HEK293 (cell line): ENCODE data around the gene CLDN15.

Experiments used
- CTCF ChIA-PET: fragments of 350-600 bp; formaldehyde crosslinking; extraction: SDS; loops from one replicate; lab custom pipeline; 2021; ENCODE audit warnings: antibody characterized with exemption; lab: Yijun Ruan, JAX
- POLR2A ChIA-PET: fragments of 300-600 bp; formaldehyde crosslinking; extraction: SDS; loops from one replicate; lab custom pipeline; 2020; ENCODE audit warnings: antibody characterized with exemption, inconsistent platforms; lab: Yijun Ruan, JAX
- H3K27ac ChIP-seq: fragments of 200-500 bp; sonication (Bioruptor generic); 2 replicates; pipeline ENCODE4 v1.5.1; 2014; ENCODE audit warnings: low read depth, low read length, control low read depth, inconsistent platforms; ENCODE audit errors: extremely low read depth
- H3K36me3 ChIP-seq, 2 experiments: fragments of 200-500 bp in 1 of 2; sonication (Bioruptor generic) in 1 of 2; 1 replicate in 1 of 2; 2 replicates in 1 of 2; pipeline ENCODE4 v1.5.1; 2014 to 2017; ENCODE audit warnings: inconsistent platforms in 2 of 2, low read length in 2 of 2; ENCODE audit not compliant: control insufficient read depth in 2 of 2, insufficient read depth in 1 of 2
- H3K4me1 ChIP-seq: fragments of 200-500 bp; sonication (Bioruptor generic); 2 replicates; pipeline ENCODE4 v1.5.1; 2014; ENCODE audit warnings: mild to moderate bottlenecking, low read length, inconsistent platforms; ENCODE audit not compliant: control insufficient read depth, insufficient read depth
- H3K4me3 ChIP-seq: 2 replicates; pipeline ENCODE4 v1.5.1; 2011; ENCODE audit warnings: low read depth, mild to moderate bottlenecking, control low read depth, low read length, moderate library complexity
- H3K9me3 ChIP-seq: fragments of 200-500 bp; sonication (Bioruptor generic); 2 replicates; pipeline ENCODE4 v1.5.1; 2014; ENCODE audit warnings: low read depth, low read length, inconsistent platforms; ENCODE audit not compliant: control insufficient read depth, insufficient read depth
- EGR2 ChIP-seq: fragments of 450-650 bp; formaldehyde crosslinking; IDR thresholded peaks from 2 replicates; pipeline ENCODE4 v1.5.1; 2016; ENCODE audit warnings: low read depth, missing biosample characterization, missing genetic modification characterization
- IKZF3 ChIP-seq: fragments of 450-650 bp; IDR thresholded peaks from 2 replicates; pipeline ENCODE4 v1.5.0; 2018; ENCODE audit warnings: missing biosample characterization, mild to moderate bottlenecking, missing genetic modification characterization, moderate library complexity
- KLF1 ChIP-seq: fragments of 450-650 bp; formaldehyde crosslinking; IDR thresholded peaks from 2 replicates; pipeline ENCODE4 v1.5.1; 2016; ENCODE audit warnings: missing biosample characterization, missing genetic modification characterization
- KLF7 ChIP-seq: fragments of 450-650 bp; formaldehyde crosslinking; IDR thresholded peaks from 2 replicates; pipeline ENCODE4 v1.5.1; 2016; ENCODE audit warnings: missing biosample characterization, missing genetic modification characterization, borderline replicate concordance
- PBX3 ChIP-seq: sonication (generic); formaldehyde crosslinking; IDR thresholded peaks from 2 replicates; pipeline ENCODE4 v1.8.1; 2022; ENCODE audit warnings: mild to moderate bottlenecking, moderate library complexity, missing genetic modification reagents
- ZBTB10 ChIP-seq: fragments of 450-650 bp; formaldehyde crosslinking; IDR thresholded peaks from 2 replicates; pipeline ENCODE4 v1.5.1; 2016; ENCODE audit warnings: missing biosample characterization, missing genetic modification characterization
- ZEB2 ChIP-seq: fragments of 450-650 bp; formaldehyde crosslinking; IDR thresholded peaks from 2 replicates; pipeline ENCODE4 v1.5.1; 2016; ENCODE audit warnings: missing biosample characterization, missing genetic modification characterization
- ZFHX2 ChIP-seq: fragments of 450-650 bp; formaldehyde crosslinking; conservative IDR thresholded peaks from 2 replicates; pipeline ENCODE4 v1.5.1; 2016; ENCODE audit warnings: missing biosample characterization, missing genetic modification characterization
- ZNF157 ChIP-seq: fragments of 450-650 bp; formaldehyde crosslinking; IDR thresholded peaks from 2 replicates; pipeline ENCODE4 v1.5.1; 2016; ENCODE audit warnings: missing biosample characterization, missing genetic modification characterization
- ZNF214 ChIP-seq: fragments of 450-650 bp; formaldehyde crosslinking; IDR thresholded peaks from 2 replicates; pipeline ENCODE4 v1.5.1; 2017; ENCODE audit warnings: missing biosample characterization, mild to moderate bottlenecking, missing genetic modification characterization, borderline replicate concordance
- ZNF302 ChIP-seq: fragments of 450-650 bp; formaldehyde crosslinking; IDR thresholded peaks from 2 replicates; pipeline ENCODE4 v1.5.1; 2016; ENCODE audit warnings: missing biosample characterization, missing genetic modification characterization, low read depth
- ZNF324 ChIP-seq: fragments of 450-650 bp; formaldehyde crosslinking; IDR thresholded peaks from 2 replicates; pipeline ENCODE4 v1.5.1; 2016; ENCODE audit warnings: missing biosample characterization, missing genetic modification characterization
- ZNF416 ChIP-seq: fragments of 450-650 bp; formaldehyde crosslinking; IDR thresholded peaks from 2 replicates; pipeline ENCODE4 v1.5.1; 2016; ENCODE audit warnings: missing biosample characterization, missing genetic modification characterization
- ZNF48 ChIP-seq: fragments of 450-650 bp; formaldehyde crosslinking; IDR thresholded peaks from 2 replicates; pipeline ENCODE4 v1.5.1; 2016; ENCODE audit warnings: missing biosample characterization, missing genetic modification characterization
- ZNF514 ChIP-seq: fragments of 450-650 bp; formaldehyde crosslinking; IDR thresholded peaks from 2 replicates; pipeline ENCODE4 v1.5.1; 2016; ENCODE audit warnings: missing biosample characterization, missing genetic modification characterization
- ZNF624 ChIP-seq: fragments of 450-650 bp; formaldehyde crosslinking; IDR thresholded peaks from 2 replicates; pipeline ENCODE4 v1.5.1; 2017; ENCODE audit warnings: missing biosample characterization, missing genetic modification characterization
- ZNF660 ChIP-seq: fragments of 450-650 bp; IDR thresholded peaks from 2 replicates; pipeline ENCODE4 v1.5.1; 2018; ENCODE audit warnings: missing biosample characterization, mild to moderate bottlenecking, missing genetic modification characterization
- ZNF791 ChIP-seq: fragments of 450-650 bp; formaldehyde crosslinking; IDR thresholded peaks from 2 replicates; pipeline ENCODE4 v1.5.1; 2016; ENCODE audit warnings: missing biosample characterization, missing genetic modification characterization
- TF ChIP-seq, protein P1 (sequence below): fragments of 450-650 bp; formaldehyde crosslinking; IDR thresholded peaks from 2 replicates; pipeline ENCODE4 v1.5.1; 2017; ENCODE audit warnings: missing biosample characterization, missing genetic modification characterization
- TF ChIP-seq, protein P2 (sequence below): fragments of 450-650 bp; formaldehyde crosslinking; IDR thresholded peaks from 2 replicates; pipeline ENCODE4 v1.5.1; 2016; ENCODE audit warnings: missing biosample characterization, missing genetic modification characterization, borderline replicate concordance

The CLDN15 gene

GRCh38 chr7:101234636-101235035, 3.0 kb downstream of the CLDN15 start:
- no peak overlapping the region for H3K27ac ChIP-seq
- no peaks in the 10 kb centered on the region for H3K4me1 ChIP-seq
- POLR2A ChIA-PET: interaction anchor here (1.3 kb wide), 1 partner anchor 9 kb away, joined by 8 read pairs; no protein-coding TSS in a partner anchor
- no peak overlapping the region for H3K4me3 ChIP-seq
- peaks cover 0 to 23% of the 10 kb centered on the region in 2 experiments; a peak in 2 of 3 replicates for H3K36me3 ChIP-seq
- no peaks in the 10 kb centered on the region for H3K9me3 ChIP-seq
- CTCF ChIA-PET: interaction anchor here (0.8 to 1.8 kb wide), 5 partner anchors 10 to 55 kb away, joined by 3 to 28 read pairs (median 5); partner anchors contain the start of genes FIS1 and ZNHIT1
- TF ChIP-seq, protein P1, sequence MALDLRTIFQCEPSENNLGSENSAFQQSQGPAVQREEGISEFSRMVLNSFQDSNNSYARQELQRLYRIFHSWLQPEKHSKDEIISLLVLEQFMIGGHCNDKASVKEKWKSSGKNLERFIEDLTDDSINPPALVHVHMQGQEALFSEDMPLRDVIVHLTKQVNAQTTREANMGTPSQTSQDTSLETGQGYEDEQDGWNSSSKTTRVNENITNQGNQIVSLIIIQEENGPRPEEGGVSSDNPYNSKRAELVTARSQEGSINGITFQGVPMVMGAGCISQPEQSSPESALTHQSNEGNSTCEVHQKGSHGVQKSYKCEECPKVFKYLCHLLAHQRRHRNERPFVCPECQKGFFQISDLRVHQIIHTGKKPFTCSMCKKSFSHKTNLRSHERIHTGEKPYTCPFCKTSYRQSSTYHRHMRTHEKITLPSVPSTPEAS: no peak
- TF ChIP-seq IKZF3 (tag by site-specific recombination): no peak
- TF ChIP-seq EGR2 (tag by site-specific recombination): peak; percentile 27; the same call in 1 of the 2 replicates
- TF ChIP-seq ZNF157 (tag by site-specific recombination): no peak
- no peak for TF ChIP-seq PBX3
- no peak for TF ChIP-seq ZNF302 (tag by site-specific recombination)
- peak; percentile 73 for TF ChIP-seq KLF1 (tag by site-specific recombination)
- TF ChIP-seq ZBTB10 (tag by site-specific recombination): no peak
- no peak for TF ChIP-seq ZEB2 (tag by site-specific recombination)
- no peak for TF ChIP-seq ZNF416 (tag by site-specific recombination)
- TF ChIP-seq KLF7 (tag by site-specific recombination): no peak
- TF ChIP-seq ZNF660 (tag by site-specific recombination): no peak
- TF ChIP-seq ZNF791: no peak
- TF ChIP-seq ZNF214 (tag by site-specific recombination): no peak
- TF ChIP-seq, protein P2, sequence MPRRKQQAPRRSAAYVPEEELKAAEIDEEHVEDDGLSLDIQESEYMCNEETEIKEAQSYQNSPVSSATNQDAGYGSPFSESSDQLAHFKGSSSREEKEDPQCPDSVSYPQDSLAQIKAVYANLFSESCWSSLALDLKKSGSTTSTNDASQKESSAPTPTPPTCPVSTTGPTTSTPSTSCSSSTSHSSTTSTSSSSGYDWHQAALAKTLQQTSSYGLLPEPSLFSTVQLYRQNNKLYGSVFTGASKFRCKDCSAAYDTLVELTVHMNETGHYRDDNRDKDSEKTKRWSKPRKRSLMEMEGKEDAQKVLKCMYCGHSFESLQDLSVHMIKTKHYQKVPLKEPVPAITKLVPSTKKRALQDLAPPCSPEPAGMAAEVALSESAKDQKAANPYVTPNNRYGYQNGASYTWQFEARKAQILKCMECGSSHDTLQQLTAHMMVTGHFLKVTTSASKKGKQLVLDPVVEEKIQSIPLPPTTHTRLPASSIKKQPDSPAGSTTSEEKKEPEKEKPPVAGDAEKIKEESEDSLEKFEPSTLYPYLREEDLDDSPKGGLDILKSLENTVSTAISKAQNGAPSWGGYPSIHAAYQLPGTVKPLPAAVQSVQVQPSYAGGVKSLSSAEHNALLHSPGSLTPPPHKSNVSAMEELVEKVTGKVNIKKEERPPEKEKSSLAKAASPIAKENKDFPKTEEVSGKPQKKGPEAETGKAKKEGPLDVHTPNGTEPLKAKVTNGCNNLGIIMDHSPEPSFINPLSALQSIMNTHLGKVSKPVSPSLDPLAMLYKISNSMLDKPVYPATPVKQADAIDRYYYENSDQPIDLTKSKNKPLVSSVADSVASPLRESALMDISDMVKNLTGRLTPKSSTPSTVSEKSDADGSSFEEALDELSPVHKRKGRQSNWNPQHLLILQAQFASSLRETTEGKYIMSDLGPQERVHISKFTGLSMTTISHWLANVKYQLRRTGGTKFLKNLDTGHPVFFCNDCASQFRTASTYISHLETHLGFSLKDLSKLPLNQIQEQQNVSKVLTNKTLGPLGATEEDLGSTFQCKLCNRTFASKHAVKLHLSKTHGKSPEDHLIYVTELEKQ: no peak
- TF ChIP-seq ZNF324: no peak
- TF ChIP-seq, all 188 proteins: peak for 2

DNA sequence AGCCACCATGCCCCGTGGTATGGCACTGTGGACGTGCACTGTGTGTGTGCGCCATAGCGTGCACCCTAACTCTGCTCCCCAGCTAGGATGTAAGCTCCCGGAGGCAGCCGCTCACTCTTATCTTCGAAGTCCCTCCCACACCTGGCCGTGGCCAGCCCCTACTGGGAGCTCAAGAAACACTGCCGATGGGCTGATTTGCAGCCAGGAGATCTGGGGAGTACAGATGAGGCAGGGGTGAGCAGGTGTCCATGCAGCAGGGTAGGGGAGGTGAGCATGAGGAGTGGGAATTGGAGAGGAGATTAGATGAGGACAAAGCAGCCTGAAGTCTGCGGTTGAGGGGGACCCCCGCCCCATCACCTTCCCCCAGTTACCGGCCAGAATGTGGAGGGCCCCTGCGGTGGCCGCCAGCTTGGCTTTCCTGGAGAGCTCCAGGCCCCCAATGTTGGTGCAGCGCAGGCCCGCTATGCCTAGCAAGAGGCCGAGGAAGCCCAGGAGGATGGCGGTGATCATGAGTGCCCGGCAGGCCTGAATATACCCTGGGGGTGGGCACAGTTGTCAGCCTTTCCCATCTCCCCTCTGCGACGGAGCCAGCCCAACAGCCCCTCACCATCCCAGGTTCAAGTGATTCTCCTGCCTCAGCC, 3.6 kb downstream of the CLDN15 start:
- peaks cover 0 to 18% of the 10 kb centered on the region in 2 experiments; a peak in 2 of 3 replicates for H3K36me3 ChIP-seq
- H3K9me3 ChIP-seq: no peaks in the 10 kb centered on the region
- ChIA-PET CTCF (interaction anchor here (0.6 to 1.8 kb wide), 4 partner anchors 10 to 105 kb away, joined by 3 to 28 read pairs (median 4); partner anchors contain the start of gene FIS1), POLR2A (interaction anchor here (1.0 to 1.3 kb wide), 2 partner anchors 10 to 16 kb away, joined by 4 to 8 read pairs; partner anchors contain the start of gene ZNHIT1)
- no peak overlapping the region for H3K4me3 ChIP-seq
- TF ChIP-seq ZFHX2 (tag by site-specific recombination) (peak; percentile 12; the same call in 1 of the 2 replicates), ZNF624 (tag by site-specific recombination) (no peak), ZNF48 (no peak), ZNF514 (tag by site-specific recombination) (no peak)
- no peaks in the 10 kb centered on the region for H3K4me1 ChIP-seq
- no peak overlapping the region for H3K27ac ChIP-seq
